GM18951 (cell line): ENCODE data around the gene PFKFB1.

Experiments used
- POLR2A ChIP-seq: IDR thresholded peaks from 4 replicates; pipeline ENCODE4 v1.6.1; 2011; ENCODE audit warnings: mild to moderate bottlenecking; ENCODE audit not compliant: insufficient read length, insufficient read depth; ENCODE audit errors: extremely low read depth
- in situ Hi-C: fragments of 300-500 bp; cut with MboI; formaldehyde crosslinking; loops from one replicate; pipeline ENCODE4 v1.12.0; 2022; ENCODE audit warnings: low sequenced_read_pairs, mixed read lengths, inconsistent platforms; ENCODE audit not compliant: unreplicated experiment

Gene PFKFB1

GRCh38 chrX:54923376-54923775, 70.6 kb downstream of the PFKFB1 start:
- in situ Hi-C loops = no loop called here
- no peak for TF ChIP-seq POLR2A

- in situ Hi-C loops = no loop called here
- no peak for TF ChIP-seq POLR2A
Observed at GRCh38 chrX:54922547-54922946, 71.4 kb downstream of the PFKFB1 start.

- in situ Hi-C loops = no loop called here
- TF ChIP-seq POLR2A = no peak
Observed at GRCh38 chrX:54921427-54922021, 72.5 kb downstream of the PFKFB1 start.

GRCh38 chrX:54920610-54921426, 73.2 kb downstream of the PFKFB1 start, which contains the start of gene TRO:
Gene TRO, plus strand, starts transcription at chrX:54920824. Its CDS starts 1,423 bp downstream, at chrX:54922247.
- in situ Hi-C loops = no loop called here

GRCh38 chrX:54909941-54910340, 84.0 kb downstream of the PFKFB1 start:
- in situ Hi-C loops = no loop called here
- no peak for TF ChIP-seq POLR2A

More at GRCh38 chrX:54920610-54921426, 73.2 kb downstream of the PFKFB1 start, which contains the start of gene TRO:
- TF ChIP-seq POLR2A = no peak

GRCh38 chrX:54894159-54894558, 99.8 kb downstream of the PFKFB1 start:
- no peak for TF ChIP-seq POLR2A
- in situ Hi-C loops = no loop called here

GRCh38 chrX:54891573-54891972, 102.4 kb downstream of the PFKFB1 start:
- in situ Hi-C loops = no loop called here
- no peak for TF ChIP-seq POLR2A

GRCh38 chrX:54885740-54886139, 108.2 kb downstream of the PFKFB1 start:
- no peak for TF ChIP-seq POLR2A
- in situ Hi-C loops = no loop called here
